DMS53 treated with DMSO at 0.1 percent for 48 hours (cell line): ENCODE measurements around the gene MOV10.

Experiments
- DNase-seq: peaks from one replicate; lab custom pipeline; 2025; ENCODE audit not compliant: unreplicated experiment; lab: John Stamatoyannopoulos, UW

The MOV10 gene

DNA sequence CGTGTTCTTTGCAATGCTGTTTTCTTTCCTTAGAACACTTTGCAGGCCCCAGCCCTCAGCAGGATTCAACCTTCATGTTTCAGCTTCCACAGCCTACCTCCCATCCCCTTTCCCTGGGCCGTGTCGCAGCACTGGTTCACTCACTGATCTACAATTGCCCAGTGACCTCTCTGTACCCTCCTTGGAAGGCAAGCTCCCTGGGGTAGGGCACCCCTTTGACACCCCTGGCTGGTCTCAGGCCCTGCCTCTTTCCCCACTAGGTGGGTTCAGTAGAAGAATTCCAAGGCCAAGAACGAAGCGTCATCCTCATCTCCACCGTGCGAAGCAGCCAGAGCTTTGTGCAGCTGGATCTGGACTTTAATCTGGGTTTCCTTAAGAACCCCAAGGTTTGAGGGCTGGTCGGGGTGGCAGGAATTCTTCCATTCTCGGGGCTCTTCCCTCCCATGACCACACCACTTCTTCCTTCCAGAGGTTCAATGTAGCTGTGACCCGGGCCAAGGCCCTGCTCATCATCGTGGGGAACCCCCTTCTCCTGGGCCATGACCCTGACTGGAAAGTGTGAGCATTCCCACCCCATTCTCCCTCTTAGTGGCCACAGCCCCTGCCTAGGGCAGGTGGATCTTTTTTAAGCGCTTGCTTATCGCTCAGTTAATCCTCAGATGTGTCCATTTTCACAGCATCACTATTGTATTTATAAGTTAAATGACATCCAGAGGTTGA is 25.1 kb downstream of the MOV10 start:
- DNase-seq, result no peak

DNA sequence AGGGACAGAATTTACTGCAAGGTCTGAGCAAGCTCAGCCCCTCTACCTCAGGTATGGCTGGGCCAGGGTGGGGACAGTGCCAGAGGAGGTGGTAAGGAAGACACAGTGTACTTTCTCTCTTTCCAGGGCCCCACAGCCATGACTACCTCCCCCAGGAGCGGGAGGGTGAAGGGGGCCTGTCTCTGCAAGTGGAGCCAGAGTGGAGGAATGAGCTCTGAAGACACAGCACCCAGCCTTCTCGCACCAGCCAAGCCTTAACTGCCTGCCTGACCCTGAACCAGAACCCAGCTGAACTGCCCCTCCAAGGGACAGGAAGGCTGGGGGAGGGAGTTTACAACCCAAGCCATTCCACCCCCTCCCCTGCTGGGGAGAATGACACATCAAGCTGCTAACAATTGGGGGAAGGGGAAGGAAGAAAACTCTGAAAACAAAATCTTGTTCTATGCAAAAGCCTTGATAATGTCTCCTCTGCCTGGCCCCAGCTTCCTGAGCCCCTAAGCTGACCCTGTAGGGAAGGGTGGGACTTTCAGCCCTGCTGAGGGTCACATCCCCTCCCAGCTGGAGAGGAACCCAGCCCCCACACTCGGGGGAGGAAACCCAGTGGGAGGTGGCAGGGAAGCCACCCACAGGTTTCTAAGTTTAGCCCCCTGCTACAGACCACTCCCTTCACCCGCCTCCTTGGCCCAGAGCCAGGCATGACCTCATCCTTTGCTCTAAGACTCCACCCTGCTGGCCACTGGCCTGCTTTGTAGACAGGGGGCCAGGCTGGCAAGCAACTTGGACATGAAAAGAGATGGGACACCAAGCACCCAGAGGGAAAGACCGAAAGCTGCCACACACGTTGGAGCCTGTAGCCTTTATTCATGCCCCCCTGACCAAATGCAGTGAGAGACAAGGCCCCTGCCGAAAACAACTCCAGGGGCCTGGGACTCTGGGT is 26.1 kb downstream of the MOV10 start:
- DNase-seq, result peak; percentile 4

DNA sequence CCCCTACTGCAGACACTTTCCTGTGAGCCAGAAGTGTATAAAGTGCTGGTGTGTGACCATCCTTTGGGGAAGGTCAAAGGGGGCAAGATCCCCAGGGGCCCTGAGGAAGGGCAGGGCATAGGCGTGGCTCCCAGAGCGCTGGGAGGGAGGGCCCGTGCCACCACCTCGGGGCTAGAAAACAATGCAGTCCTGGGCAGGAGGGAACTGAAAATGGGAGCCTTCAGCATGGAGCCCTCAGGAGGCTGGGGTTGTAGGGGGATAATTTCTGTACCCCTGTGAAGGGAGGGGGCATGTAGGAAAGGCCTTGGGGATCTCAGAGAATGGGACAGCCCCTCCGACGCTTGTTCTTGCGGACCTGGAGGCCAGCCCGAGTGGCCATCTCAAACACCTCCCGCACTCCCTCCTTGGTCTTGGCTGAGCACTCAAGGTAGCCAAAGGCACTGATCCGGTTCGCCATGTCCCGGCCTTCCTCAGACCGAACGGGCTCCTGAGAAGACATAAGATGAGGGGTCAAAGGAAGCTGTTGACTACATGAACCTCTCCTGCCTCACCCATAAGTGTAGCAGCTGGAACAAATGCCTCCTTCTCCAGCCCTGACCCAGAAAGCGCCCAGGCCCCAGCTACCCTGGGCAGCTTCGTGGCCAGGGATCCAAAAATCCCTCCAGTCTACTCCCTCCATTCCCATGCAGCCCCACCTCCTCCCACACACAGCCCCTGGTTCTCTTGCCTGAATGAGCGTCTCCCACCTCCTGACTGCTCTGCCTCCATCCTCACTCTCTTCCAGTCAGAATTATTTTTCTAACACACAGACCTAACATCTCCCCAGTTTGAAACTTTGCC is 27.0 kb downstream of the MOV10 start:
- DNase-seq, result no peak

DNA sequence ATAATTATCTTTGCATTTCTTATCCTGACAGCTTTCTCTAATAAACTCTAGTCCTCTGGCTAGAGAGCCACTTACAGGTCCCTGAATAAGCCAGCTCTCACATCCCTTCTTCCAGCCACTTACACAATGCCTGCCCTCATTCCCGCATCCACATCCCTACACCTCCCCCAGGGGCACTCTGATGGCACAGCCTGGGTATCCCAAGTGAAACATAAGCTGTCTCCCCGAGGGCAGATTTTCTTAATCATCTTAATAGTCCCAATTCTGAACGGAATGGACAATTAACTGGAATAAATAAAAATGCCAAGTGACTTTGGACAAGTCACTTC is 27.6 kb downstream of the MOV10 start:
- DNase-seq, result no peak

DNA sequence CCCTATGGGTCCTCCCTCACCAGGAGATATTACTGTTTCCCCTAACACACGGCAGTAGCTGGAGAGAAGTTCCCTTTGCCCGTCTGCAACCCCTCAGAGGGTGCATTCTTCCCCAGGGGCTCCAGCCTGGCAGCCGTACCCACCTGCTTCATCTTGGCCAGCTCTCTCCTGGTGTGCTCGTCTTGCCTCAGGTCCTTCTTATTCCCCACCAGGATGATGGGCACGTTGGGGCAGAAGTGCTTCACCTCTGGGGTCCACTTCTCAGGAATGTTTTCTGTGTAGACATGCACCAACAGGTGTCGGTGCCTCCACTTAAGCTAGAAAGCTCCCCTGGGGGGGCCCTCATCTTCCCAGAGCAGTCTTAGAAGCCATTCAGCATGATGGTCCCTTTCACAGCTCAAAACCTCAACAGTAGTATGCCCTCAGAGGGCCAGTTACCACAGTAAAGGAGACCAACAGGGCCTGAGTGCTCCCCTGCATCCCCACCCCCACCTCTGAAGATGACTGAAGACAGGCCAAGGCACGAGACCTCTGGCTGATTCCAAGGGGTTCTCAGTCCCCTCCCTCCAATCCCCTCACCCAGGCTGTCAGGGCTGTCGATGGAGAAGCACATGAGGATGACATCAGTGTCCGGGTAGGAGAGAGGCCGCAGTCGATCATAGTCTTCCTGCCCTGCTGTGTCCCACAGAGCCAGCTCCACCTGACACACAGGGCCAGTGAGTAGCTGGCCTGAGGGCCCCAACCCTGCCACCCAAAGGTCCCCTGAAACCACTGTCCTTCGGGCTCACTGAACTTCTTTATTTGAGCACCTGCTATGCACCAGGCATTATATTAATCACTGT is 28.2 kb downstream of the MOV10 start:
- DNase-seq, result no peak

DNA sequence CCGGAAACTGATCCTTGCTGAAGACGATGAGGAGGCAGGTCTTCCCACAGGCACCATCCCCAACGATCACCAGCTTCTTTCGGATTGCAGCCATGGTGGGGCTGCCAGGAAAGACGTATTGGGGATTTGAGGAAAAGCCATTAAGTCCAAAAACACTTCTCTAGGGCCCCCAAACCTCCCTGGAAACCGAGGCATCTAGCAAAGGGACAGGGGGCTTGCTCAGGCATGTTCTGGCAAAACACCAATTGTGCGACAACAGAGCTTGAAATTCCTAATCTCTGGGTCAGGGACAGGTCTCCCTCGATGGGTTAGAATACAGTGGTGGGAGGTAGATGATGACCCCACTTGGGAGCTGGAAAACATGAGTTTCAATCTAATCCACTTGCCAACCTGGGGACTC is 29.2 kb downstream of the MOV10 start:
- DNase-seq, result no peak

DNA sequence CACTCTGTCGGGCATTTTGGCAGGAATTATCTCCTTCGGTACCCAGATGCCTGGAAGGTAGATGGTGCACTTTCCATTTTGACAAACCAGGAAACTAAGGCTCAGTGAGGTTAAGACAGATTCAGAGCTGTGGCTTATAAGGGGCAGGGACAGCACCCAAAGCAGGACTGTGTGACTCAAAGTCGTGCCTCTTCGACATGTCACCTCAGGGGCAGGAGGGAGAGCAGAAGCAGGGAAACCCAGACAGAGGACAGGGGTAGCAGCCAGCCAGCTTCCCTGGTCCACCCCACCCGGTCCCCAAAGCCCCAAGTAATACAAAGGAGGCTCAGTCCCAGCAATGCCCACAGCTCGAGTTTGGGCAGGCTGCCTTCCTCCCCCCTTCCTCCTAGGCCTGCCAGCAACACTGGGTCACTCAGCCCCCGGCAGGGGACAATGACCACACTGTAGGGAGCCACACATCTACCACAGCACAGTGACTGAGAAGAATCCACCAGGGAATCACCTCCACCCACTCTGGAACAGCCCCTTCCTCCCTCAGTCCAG is 30.0 kb downstream of the MOV10 start:
- no peak for DNase-seq

DNA sequence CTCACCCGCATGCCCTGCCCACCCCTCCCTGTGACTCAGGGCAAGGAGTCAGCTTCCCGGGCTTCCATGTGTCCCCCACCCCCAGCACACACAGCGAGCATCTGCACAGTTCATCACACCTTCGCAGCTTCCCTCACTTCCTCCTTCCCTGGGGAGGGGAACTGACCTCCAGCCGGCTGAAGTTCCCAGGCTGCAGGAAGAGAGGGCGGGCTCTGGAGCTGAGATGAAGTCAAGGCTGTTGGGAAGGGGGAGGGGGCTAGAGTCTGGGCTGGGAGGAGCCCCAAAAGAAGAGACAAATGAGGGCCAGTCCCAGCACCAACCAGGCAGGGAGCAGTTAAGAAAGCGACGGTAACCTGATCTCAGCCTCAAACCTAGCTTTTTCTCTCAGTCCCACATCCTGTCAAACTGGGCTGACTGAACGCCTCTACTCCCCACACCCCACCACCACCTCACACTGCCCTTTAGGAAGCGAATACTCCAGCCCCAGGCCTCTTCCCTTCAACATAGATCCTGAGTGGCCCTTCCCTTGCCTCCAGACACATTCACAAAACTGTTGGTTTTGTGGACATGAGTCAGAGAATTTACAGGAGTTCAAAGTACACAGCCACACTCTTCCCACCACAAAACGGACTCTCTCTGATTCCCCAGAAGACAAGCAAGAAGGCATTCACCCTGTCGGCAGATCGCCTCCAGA is 30.6 kb downstream of the MOV10 start:
- peak; percentile 70 for DNase-seq

DNA sequence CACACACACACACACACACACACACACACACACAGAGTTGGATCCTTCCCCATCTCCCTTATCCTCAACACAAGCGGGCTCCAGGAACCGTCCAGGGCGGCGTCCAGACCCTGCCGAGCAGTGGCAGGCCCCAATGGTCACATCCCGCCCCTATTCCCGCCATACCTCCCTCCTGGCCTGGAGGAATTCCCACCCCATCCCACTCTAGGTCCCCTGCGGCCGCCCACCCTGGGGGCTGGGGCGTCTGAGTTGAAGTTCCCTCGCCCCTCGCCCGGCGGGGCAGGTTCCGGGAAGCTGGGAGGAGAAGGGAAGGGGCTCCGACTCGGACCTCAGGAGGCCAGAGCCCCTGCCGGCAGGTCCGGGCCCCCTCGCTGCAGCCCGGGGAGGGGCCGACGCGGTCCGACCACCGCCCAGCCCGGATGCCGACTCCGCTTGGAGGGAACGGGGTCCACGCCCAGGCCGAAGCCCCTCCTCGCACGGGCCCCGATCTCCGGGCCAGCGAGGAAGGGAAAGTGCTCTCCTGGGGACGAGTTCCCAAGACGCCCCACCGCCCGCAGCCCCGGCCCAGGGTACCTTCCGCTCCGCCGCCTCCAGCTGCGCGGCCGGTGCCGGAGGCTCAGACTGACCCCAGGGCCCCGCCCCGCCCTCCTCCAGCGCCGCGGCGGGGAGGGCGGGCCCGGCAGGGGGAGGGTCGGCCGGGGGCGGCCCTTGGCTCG is 32.2 kb downstream of the MOV10 start, which contains the start of gene RHOC:
Gene RHOC (minus strand): TSS at position 623 of the 716 bp plus-strand sequence. CDS start 3,328 bp downstream, outside the sequence.
- peak; percentile 32 for DNase-seq

DNA sequence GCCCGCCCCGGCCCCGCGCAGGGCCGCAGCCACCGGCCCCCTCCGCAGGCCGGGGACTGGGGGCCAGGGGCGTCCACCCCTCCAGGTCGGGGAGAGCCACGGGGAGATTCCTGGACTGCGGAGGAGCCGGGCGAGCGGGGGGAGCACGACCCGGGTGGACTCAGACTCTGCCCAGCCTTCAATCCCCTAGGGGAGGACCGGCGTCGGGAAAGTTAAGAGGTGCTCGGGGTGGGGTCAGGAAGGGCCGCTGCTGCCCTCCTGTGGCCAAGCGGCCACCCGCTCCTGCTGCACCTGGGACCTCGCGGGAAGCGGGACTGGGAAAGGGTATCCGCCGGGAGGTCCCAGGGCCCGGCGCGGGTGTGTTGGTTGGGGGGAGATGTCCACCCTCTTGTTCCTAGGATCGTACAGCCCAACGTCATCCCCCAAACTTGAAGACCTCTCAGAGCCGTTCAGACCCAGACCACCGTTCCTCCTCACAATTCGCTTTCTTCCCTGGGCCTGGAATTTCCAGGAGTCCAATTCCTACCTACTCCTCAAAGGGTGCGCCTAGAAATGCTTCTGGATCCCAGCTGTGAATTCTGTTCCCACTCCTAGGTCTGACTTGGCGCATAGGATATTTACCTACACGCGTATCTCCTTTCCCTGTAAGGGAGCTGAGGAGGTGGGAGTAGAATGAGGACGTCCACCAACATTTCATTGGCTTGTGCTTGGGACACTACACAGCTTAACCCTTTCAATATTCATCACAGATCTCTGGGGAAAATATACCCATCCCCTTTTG is 33.0 kb downstream of the MOV10 start:
- peak; percentile 64 for DNase-seq

DNA sequence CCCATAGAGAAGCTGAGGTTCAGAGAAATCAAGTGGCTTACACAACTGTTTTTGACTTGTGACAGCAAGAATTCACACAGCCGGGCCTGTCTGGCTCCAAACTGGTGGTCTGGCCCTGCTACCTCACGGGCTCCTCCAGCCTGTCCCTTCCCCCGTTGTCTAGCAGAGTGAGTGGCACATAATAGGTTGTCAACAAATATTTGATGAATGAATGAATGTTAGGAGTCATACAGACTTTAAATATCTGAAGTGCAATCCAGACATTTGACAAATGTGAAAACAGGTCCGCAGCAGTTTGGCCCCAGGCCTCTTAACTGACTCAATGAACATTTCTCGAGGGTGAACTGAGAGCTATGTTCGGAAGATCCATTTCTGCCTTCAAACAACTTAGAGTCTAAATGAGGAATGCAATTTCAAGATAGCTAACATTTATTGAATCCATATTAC is 33.6 kb downstream of the MOV10 start:
- no peak for DNase-seq

DNA sequence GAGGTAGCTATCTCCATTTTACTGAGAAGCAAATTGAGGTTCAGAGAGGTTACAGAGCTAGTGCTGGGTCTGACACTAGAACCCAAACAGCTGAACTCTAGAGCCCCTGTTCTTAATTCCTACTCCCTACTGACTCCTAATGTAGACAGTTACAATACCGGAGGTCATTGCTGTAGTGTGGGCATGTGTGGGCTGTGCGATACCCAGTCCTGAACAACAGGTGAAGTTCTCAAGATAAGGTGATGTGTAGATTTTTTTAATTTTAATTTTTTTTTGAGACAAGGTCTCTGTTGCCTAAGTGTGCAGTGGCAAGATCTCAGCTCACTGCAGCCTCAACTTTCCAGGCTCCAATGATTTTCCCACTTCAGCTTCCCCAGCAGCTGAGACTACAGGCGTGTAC is 34.0 kb downstream of the MOV10 start:
- DNase-seq, result no peak

DNA sequence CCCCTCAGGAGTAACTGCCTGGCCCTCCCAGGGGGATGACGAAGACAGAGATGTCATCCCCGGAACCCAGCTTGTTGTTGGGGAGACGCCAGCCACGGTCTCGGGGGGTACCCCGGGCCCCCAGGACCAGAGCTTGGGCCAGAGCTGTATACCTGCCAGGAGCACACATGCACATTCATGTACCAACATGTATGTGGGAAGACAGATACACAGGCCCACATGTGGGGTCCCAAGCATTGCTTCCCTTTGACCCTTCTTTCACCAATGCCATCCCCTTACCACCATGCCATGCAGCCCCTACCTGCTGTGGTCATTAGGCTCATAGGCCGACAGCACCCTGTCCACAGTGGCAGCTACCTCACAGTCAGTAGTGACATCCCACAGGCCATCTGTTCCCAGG is 35.7 kb downstream of the MOV10 start:
- no peak for DNase-seq

DNA sequence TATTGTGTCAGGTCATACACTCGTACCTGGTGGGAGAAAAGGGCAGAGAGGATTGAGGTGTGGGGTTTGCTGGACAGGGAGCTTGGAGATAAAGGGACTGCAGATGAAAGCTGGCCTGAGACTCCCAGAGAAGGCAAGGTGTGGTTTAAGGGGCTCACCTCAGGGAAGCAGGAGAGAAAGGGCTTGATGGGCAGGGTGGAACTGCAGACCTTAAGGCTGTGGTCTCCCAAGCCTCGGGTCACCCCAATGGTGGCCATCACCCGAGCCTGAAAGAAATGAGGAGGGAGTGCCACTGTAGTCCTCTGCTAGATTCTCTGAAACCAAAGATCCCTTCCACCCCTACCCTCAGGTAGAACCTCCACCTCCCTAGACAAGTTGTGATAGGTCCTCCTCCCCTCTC is 36.1 kb downstream of the MOV10 start:
- DNase-seq, result no peak

DNA sequence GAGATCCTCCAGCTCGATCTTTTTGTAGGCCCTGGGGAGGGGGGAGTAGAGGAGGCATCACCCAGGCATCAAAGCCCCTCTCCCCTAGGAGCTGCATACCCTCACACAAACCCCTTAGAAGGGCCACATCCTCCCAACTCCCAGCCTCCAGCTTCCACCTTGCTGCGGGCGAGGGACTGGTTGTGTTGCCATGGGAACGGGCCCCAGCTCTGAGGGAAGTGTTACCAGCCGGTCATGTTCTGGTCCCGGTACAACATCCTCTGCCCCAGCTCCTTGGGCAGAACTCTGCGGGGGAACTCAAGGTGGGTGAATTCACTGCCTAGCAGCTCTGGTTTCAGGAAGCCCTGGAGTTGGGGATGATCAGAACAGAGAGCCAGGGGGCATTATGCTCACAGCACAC is 36.6 kb downstream of the MOV10 start:
- DNase-seq, result no peak

DNA sequence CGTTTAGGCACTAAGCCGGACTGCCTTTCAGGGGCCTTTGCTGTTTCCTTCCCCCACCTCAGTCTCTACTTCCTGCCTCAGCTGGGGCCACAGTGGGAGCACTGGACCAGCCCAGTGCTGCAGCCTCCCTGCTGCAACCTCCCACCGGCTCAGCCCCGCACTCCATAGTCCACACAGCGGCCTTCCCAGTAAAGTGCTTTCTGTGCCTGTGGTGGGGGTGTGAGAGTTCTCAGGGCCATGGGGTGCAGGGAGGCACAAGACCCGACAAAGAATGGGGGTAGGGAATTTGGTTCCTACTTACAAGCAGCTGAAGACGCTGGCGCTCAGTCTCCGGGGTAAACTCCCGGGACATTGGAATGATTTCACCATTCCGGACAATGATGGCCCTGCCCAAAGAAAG is 37.2 kb downstream of the MOV10 start:
- DNase-seq, result no peak

DNA sequence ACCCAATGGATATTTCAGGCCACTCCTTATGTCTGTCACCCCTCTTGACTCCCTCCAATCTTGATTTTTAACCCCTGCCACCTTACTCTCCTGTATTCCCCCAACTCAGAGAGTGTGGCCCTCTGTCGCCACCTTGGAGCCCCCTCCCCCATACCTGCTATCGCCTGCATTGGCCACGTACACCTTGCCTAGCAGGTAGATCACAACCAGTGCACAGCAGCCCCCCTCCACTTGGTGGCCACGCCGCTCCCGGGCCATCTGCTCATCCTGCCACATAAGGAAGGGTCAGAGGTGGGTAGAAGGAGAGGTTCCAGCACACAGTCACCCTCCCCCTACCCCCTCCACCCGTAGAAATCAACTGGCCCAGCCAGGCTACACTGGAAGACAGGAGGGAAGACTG is 37.7 kb downstream of the MOV10 start:
- no peak for DNase-seq

DNA sequence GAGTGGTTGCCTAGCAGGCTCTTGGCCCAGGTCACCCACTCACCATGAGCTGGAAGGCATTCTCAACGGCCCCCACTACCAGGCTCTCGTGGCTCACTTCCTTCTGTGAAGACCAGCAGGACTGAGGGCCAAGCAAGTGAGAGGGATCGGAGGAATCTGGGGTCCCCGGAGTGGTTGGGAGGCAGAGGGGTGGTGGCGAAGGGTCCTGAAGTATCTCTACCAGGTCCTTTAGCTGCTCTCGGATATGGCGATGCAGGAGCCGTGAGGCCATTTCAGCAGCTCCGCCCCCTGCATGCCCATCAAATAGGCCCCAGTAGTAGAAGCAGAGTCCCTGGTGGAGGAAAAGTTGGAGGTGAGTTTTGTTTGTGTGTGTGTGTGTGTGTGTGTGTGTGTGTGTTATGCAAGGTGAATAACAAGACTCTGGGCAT is 38.3 kb downstream of the MOV10 start:
- DNase-seq, result no peak
